SKM-1 treated with dmso at 0.1 percent for 144 hours (cell line): ENCODE data around the gene MTCL1.

Source experiments
- DNase-seq: peaks from one replicate; lab custom pipeline; 2025; ENCODE audit not compliant: unreplicated experiment; lab: John Stamatoyannopoulos, UW

MTCL1 gene

GRCh38 chr18:8766559-8767293 is 61.4 kb downstream of the MTCL1 start:
- no peak for DNase-seq

GRCh38 chr18:8767340-8767739 is 62.0 kb downstream of the MTCL1 start:
- no peak for DNase-seq

GRCh38 chr18:8769509-8770095 is 64.2 kb downstream of the MTCL1 start:
- DNase-seq = no peak

- no peak for DNase-seq
Measured at GRCh38 chr18:8770657-8771056, 65.3 kb downstream of the MTCL1 start.

- no peak for DNase-seq
Measured at GRCh38 chr18:8771930-8772329, 66.6 kb downstream of the MTCL1 start.

- no peak for DNase-seq
Measured at GRCh38 chr18:8773980-8774379, 68.6 kb downstream of the MTCL1 start.

- no peak for DNase-seq
Measured at GRCh38 chr18:8776013-8776943, 70.9 kb downstream of the MTCL1 start.

- DNase-seq = no peak
Measured at GRCh38 chr18:8777846-8778245, 72.5 kb downstream of the MTCL1 start.

GRCh38 chr18:8778386-8778785 is 73.0 kb downstream of the MTCL1 start:
- no peak for DNase-seq

GRCh38 chr18:8778824-8779223 is 73.5 kb downstream of the MTCL1 start:
- no peak for DNase-seq

- no peak for DNase-seq
Measured at GRCh38 chr18:8779251-8779650, 73.9 kb downstream of the MTCL1 start.

- DNase-seq = no peak
Measured at GRCh38 chr18:8780227-8780626, 74.9 kb downstream of the MTCL1 start.

GRCh38 chr18:8781671-8782070 is 76.3 kb downstream of the MTCL1 start:
- no peak for DNase-seq

GRCh38 chr18:8783335-8783993 is 78.1 kb downstream of the MTCL1 start:
- DNase-seq = no peak

- DNase-seq = no peak
Measured at GRCh38 chr18:8783994-8784530, 78.7 kb downstream of the MTCL1 start.

GRCh38 chr18:8785261-8785660 is 79.9 kb downstream of the MTCL1 start:
- DNase-seq = no peak

- no peak for DNase-seq
Measured at GRCh38 chr18:8785855-8786482, 80.6 kb downstream of the MTCL1 start.

- DNase-seq = no peak
Measured at GRCh38 chr18:8786483-8787370, 81.4 kb downstream of the MTCL1 start.

GRCh38 chr18:8787371-8787670 is 82.0 kb downstream of the MTCL1 start:
- DNase-seq = no peak

GRCh38 chr18:8787794-8788193 is 82.4 kb downstream of the MTCL1 start:
- no peak for DNase-seq
